ENCODE data around the gene GPR78. TPM values are rescaled to one million over a fixed set of nuclear protein-coding genes. Genes with fewer than 3 reads are reported as not detected.
"Not testable (repeated sequence)": the region's sequence is repeated elsewhere in the genome, so short reads cannot be mapped to it uniquely, and the experiment has no call there.

Gene GPR78
- polyA plus RNA-seq, 3 donors = not detected

GRCh38 chr4:8574796-8575370, 5.3 kb upstream of the GPR78 start:
- Mint-ChIP-seq H3K4me3 (no peak overlapping the region), H3K4me1 (no peaks in the 10 kb centered on the region)

DNA sequence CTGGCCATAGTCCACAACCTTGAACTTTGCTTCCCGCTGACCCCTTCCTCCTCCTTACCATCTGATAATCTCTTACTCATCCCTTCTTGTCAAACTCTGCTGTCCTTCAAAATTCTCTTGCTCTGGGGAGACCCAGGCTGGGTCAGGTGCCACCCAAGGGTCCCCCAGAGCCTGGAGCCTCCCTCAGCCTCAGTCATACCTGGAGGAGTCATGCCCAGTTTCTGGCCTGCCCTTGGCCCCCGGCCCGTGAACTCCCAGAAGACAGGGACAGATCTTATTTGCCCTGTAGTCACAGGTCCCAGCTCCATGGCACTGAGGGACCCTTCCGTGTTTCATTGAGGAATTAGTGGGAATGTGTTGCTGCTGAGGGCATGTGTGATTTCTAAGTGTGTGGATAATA, 4.7 kb upstream of the GPR78 start:
- Mint-ChIP-seq H3K27me3 (ENCODE audit: low read depth in 3 of 3) (peaks cover 2 to 11% (median 7%) of the 10 kb centered on the region in 3 donors), H3K9me3 (no peaks in the 10 kb centered on the region), H3K4me1 (no peaks in the 10 kb centered on the region), H3K4me3 (no peak overlapping the region), H3K27ac (peak overlapping the region in 1 of 7 donors; percentile 54), H3K36me3 (no peaks in the 10 kb centered on the region)
- intact Hi-C loops (cut with micrococcal nuclease) = no loop called here
- WGBS (ENCODE audit: insufficient coverage) = 90% methylated on average over 2 of the region's 4 CpGs
- DNase-seq = no peak
- H3K27ac ChIP-seq (ENCODE audit: low read depth in 1 of 2, low read length in 2 of 2) = no peak overlapping the region
- H3K4me2 ChIP-seq (replicated peaks; ENCODE audit: extremely low read depth, low read length, poor library complexity, severe bottlenecking) = no peak overlapping the region
- H2AFZ ChIP-seq (ENCODE audit: insufficient read depth, low read depth, low read length, poor library complexity, severe bottlenecking) = no peak overlapping the region
- no peaks in the 10 kb centered on the region for H3K9me3 ChIP-seq (replicated peaks in 1 of 2; ENCODE audit: control insufficient read depth in 1 of 2, insufficient read depth in 1 of 2, low read length in 2 of 2)
- no peaks in the 10 kb centered on the region for H3K4me1 ChIP-seq (ENCODE audit: control insufficient read depth in 1 of 2, insufficient read depth in 2 of 2, low read length in 2 of 2)
- no peak overlapping the region for H3K9ac ChIP-seq (ENCODE audit: insufficient read depth, low read length, poor library complexity, severe bottlenecking)
- TF ChIP-seq, protein P1, sequence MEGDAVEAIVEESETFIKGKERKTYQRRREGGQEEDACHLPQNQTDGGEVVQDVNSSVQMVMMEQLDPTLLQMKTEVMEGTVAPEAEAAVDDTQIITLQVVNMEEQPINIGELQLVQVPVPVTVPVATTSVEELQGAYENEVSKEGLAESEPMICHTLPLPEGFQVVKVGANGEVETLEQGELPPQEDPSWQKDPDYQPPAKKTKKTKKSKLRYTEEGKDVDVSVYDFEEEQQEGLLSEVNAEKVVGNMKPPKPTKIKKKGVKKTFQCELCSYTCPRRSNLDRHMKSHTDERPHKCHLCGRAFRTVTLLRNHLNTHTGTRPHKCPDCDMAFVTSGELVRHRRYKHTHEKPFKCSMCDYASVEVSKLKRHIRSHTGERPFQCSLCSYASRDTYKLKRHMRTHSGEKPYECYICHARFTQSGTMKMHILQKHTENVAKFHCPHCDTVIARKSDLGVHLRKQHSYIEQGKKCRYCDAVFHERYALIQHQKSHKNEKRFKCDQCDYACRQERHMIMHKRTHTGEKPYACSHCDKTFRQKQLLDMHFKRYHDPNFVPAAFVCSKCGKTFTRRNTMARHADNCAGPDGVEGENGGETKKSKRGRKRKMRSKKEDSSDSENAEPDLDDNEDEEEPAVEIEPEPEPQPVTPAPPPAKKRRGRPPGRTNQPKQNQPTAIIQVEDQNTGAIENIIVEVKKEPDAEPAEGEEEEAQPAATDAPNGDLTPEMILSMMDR (IDR thresholded peaks at IDR 0.05) = no peak
- H3K36me3 ChIP-seq (replicated peaks in 1 of 2; ENCODE audit: control insufficient read depth in 1 of 2, insufficient read depth in 2 of 2, low read length in 2 of 2) = no peaks in the 10 kb centered on the region
- H3K4me3 ChIP-seq (replicated peaks in 1 of 3; ENCODE audit: low read depth in 2 of 3, low read length in 3 of 3) = no peak overlapping the region
- H4K20me1 ChIP-seq (ENCODE audit: insufficient read depth, low read length) = no peaks in the 10 kb centered on the region
- no peaks in the 10 kb centered on the region for H3K79me2 ChIP-seq (ENCODE audit: insufficient read depth, low read length)
- no peaks in the 10 kb centered on the region for H3K27me3 ChIP-seq (ENCODE audit: control insufficient read depth in 2 of 2, insufficient read depth in 2 of 2, low read length in 2 of 2)

More at GRCh38 chr4:8574796-8575370, 5.3 kb upstream of the GPR78 start:
- no peaks in the 10 kb centered on the region for H4K20me1 ChIP-seq (ENCODE audit: insufficient read depth, low read length)
- no peak overlapping the region for H3K4me3 ChIP-seq (replicated peaks in 1 of 3; ENCODE audit: low read depth in 2 of 3, low read length in 3 of 3)
- no peaks in the 10 kb centered on the region for H3K79me2 ChIP-seq (ENCODE audit: insufficient read depth, low read length)
- no peak overlapping the region for H3K27ac ChIP-seq (ENCODE audit: low read depth in 1 of 2, low read length in 2 of 2)
- intact Hi-C loops (cut with micrococcal nuclease) = no loop called here
- peaks cover 2 to 9% (median 5%) of the 10 kb centered on the region in 3 donors for H3K27me3 Mint-ChIP-seq (ENCODE audit: low read depth in 3 of 3)
- H3K4me1 ChIP-seq (ENCODE audit: control insufficient read depth in 1 of 2, insufficient read depth in 2 of 2, low read length in 2 of 2) = no peaks in the 10 kb centered on the region
- no peaks in the 10 kb centered on the region for H3K9me3 ChIP-seq (replicated peaks in 1 of 2; ENCODE audit: control insufficient read depth in 1 of 2, insufficient read depth in 1 of 2, low read length in 2 of 2)
- H3K9me3 Mint-ChIP-seq = no peaks in the 10 kb centered on the region
- no peaks in the 10 kb centered on the region for H3K36me3 ChIP-seq (replicated peaks in 1 of 2; ENCODE audit: control insufficient read depth in 1 of 2, insufficient read depth in 2 of 2, low read length in 2 of 2)
- H3K4me2 ChIP-seq (replicated peaks; ENCODE audit: extremely low read depth, low read length, poor library complexity, severe bottlenecking) = no peak overlapping the region
- TF ChIP-seq, protein P1 (IDR thresholded peaks at IDR 0.05) = no peak
- no peak overlapping the region for H3K9ac ChIP-seq (ENCODE audit: insufficient read depth, low read length, poor library complexity, severe bottlenecking)
- H3K27ac Mint-ChIP-seq = no peak overlapping the region
- no peak for DNase-seq
- no peak overlapping the region for H2AFZ ChIP-seq (ENCODE audit: insufficient read depth, low read depth, low read length, poor library complexity, severe bottlenecking)
- WGBS (ENCODE audit: insufficient coverage) = 100% methylated on average over 3 of the region's 5 CpGs
- H3K36me3 Mint-ChIP-seq = no peaks in the 10 kb centered on the region
- no peaks in the 10 kb centered on the region for H3K27me3 ChIP-seq (ENCODE audit: control insufficient read depth in 2 of 2, insufficient read depth in 2 of 2, low read length in 2 of 2)

DNA sequence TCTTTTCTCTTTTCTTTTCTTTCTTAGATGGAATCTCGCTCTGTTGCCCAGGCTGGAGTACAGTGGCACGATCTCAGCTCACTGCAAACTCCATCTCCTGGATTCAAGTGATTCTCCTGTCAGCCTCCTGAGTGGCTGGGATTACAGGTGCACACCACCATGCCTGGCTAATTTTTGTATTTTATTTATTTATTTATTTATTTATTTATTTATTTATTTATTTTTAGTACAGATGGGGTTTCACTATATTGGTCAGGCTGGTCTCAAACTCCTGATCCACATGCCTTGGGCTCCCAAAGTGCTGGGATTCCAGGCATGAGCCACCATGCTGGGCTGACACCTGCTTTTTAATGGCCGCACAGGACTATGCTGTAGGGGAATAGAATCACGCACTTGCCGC, 3.6 kb upstream of the GPR78 start:
- H3K4me3 ChIP-seq (replicated peaks in 1 of 3; ENCODE audit: low read depth in 2 of 3, low read length in 3 of 3); H3K36me3 ChIP-seq (replicated peaks in 1 of 2; ENCODE audit: control insufficient read depth in 1 of 2, insufficient read depth in 2 of 2, low read length in 2 of 2); intact Hi-C loops (cut with micrococcal nuclease); H3K36me3 Mint-ChIP-seq; H2AFZ ChIP-seq (ENCODE audit: insufficient read depth, low read depth, low read length, poor library complexity, severe bottlenecking); H3K9ac ChIP-seq (ENCODE audit: insufficient read depth, low read length, poor library complexity, severe bottlenecking); H3K4me1 Mint-ChIP-seq; DNase-seq; H3K79me2 ChIP-seq (ENCODE audit: insufficient read depth, low read length); H3K27me3 ChIP-seq (ENCODE audit: control insufficient read depth in 2 of 2, insufficient read depth in 2 of 2, low read length in 2 of 2); H3K27ac ChIP-seq (ENCODE audit: low read depth in 1 of 2, low read length in 2 of 2); H3K9me3 ChIP-seq (replicated peaks in 1 of 2; ENCODE audit: control insufficient read depth in 1 of 2, insufficient read depth in 1 of 2, low read length in 2 of 2); H3K4me1 ChIP-seq (ENCODE audit: control insufficient read depth in 1 of 2, insufficient read depth in 2 of 2, low read length in 2 of 2); H3K27ac Mint-ChIP-seq; H3K4me3 Mint-ChIP-seq; H3K9me3 Mint-ChIP-seq; H3K4me2 ChIP-seq (replicated peaks; ENCODE audit: extremely low read depth, low read length, poor library complexity, severe bottlenecking); H4K20me1 ChIP-seq (ENCODE audit: insufficient read depth, low read length): not testable (repeated sequence)
- peaks cover 2 to 19% (median 15%) of the 10 kb centered on the region in 3 donors for H3K27me3 Mint-ChIP-seq (ENCODE audit: low read depth in 3 of 3)
- 72% methylated on average over 4 of the region's 5 CpGs for WGBS (ENCODE audit: insufficient coverage)
